Measurements from ENCODE around the gene OTUD3. TPM values are rescaled to one million over a fixed set of nuclear protein-coding genes. Genes with fewer than 3 reads are reported as not detected.
"Not testable (repeated sequence)": the region's sequence is repeated elsewhere in the genome, so short reads cannot be mapped to it uniquely, and the experiment has no call there.

The OTUD3 gene
- total and polyA plus RNA-seq, 12 donors, result 1.2 to 5.7 (median 3.9) TPM

DNA sequence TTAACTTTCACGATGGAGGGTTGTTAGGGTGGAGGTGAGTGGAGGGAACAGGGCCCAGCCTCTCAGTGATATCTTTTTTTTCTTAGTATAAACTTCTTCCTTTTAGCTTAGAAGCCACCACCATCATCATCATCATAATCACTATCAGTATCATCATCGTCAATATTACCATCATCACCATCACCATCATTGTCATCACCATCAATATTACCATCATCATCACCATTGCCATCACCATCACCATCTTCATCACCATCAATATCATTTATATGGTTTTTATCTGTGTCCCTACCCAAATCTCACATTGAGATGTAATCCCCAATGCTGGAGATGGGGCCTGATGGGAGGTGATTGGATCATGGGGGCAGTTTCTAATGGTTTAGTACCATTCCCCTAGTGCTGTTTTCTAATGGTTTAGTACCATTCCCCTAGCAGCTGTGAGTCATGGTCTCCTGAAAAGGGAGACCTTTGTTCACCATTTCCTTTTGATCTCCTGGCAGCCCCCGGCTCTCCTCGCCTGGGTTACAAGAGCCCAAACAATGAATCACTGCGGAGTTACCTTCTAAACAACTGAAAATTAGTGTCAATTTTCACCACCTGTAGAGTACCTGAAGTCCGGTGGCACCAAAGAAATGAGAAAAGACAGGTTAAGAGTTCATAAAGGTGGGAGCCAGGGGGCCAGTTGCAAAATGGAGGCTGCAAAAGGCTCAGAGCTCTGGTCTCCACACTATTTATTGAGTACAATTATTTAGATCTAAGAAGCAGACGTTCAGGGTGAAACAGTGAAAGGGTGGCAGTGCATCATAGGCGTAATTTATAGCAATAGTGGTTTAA, 44.3 kb downstream of the OTUD3 start:
- no peak overlapping the region for H3K4me3 ChIP-seq
- intact Hi-C loops (cut with DNase I), result loop anchor here in 2 of 10 donors (10.0 kb wide), 1 partner anchor 568 kb away; no protein-coding TSS in a partner anchor

DNA sequence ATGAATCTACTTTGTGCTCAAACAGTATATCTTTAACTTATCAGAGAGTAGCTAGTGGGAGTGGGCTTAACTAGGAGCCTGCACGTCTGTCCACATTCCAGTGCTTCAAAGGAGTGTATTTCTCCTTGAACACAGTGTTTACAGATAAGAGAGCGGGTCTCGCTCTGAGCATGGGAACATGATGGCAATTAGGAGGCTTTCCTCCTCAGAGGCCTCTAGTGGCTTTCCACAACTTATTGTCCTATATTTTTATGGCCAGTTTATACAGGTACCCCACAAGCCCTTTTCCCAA, 44.9 kb downstream of the OTUD3 start:
- intact Hi-C loops (cut with DNase I), result loop anchor here in 2 of 10 donors (10.0 kb wide), 1 partner anchor 568 kb away; no protein-coding TSS in a partner anchor
- H3K27ac ChIP-seq, DNase-seq, H3K4me1 ChIP-seq, ATAC-seq, H3K36me3 ChIP-seq, H3K4me3 ChIP-seq: not testable (repeated sequence)
- H3K9me3 ChIP-seq, result peaks cover 0 to 18% (median 0%) of the 10 kb centered on the region in 11 donors
- 49 to 52% methylated on average over 3 of the region's 3 CpGs for WGBS, 2 donors
- peaks cover 0 to 17% (median 0%) of the 10 kb centered on the region in 7 donors for H3K27me3 ChIP-seq

More for the DNA sequence above, 44.3 kb downstream of the OTUD3 start:
- ATAC-seq (no peak), DNase-seq (no peak)
- Histone ChIP-seq H3K36me3 (no peaks in the 10 kb centered on the region), H3K27ac (no peak overlapping the region), H3K9me3 (peaks cover 0 to 13% (median 0%) of the 10 kb centered on the region in 11 donors), H3K27me3 (peaks cover 0 to 17% (median 0%) of the 10 kb centered on the region in 7 donors), H3K4me1 (no peaks in the 10 kb centered on the region)
- WGBS, 2 donors, result 70 to 76% methylated on average over 8 of the region's 8 CpGs
- TF ChIP-seq, protein P1, sequence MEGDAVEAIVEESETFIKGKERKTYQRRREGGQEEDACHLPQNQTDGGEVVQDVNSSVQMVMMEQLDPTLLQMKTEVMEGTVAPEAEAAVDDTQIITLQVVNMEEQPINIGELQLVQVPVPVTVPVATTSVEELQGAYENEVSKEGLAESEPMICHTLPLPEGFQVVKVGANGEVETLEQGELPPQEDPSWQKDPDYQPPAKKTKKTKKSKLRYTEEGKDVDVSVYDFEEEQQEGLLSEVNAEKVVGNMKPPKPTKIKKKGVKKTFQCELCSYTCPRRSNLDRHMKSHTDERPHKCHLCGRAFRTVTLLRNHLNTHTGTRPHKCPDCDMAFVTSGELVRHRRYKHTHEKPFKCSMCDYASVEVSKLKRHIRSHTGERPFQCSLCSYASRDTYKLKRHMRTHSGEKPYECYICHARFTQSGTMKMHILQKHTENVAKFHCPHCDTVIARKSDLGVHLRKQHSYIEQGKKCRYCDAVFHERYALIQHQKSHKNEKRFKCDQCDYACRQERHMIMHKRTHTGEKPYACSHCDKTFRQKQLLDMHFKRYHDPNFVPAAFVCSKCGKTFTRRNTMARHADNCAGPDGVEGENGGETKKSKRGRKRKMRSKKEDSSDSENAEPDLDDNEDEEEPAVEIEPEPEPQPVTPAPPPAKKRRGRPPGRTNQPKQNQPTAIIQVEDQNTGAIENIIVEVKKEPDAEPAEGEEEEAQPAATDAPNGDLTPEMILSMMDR (IDR thresholded peaks at IDR 0.05), result no peak

GRCh38 chr1:19932866-19933265, 50.7 kb downstream of the OTUD3 start:
- H3K27me3 ChIP-seq, result no peaks in the 10 kb centered on the region
- intact Hi-C loops (cut with DNase I), result no loop called here
- TF ChIP-seq, protein P1 (IDR thresholded peaks at IDR 0.05), result no peak
- DNase-seq, result no peak
- H3K27ac ChIP-seq, result no peak overlapping the region
- peaks cover 0 to 31% (median 4%) of the 10 kb centered on the region in 11 donors for H3K9me3 ChIP-seq
- no peaks in the 10 kb centered on the region for H3K4me1 ChIP-seq
- no peak for ATAC-seq
- no peak overlapping the region for H3K4me3 ChIP-seq
- no peaks in the 10 kb centered on the region for H3K36me3 ChIP-seq
- 0 to 100% methylated on average over 1 of the region's 1 CpG for WGBS, 2 donors

DNA sequence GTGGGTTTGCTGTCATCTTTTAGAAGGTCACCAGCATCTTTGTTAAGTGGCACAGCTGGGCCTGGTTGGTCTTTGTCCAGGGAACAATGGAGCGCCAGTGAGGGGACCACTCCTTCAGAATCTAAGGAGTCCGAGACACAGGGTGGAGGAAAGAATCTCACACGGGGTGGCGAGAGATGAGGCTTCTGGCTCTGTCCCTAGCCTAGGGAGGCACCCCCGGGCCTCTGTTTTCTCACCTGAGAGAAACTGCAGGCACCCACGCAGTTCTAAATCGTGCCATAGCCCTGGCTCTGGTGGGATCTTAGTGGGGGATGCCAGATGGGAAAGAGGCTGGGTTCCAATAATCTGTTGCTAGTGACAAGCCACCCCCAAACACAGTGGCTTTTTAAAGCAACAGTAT, 52.1 kb downstream of the OTUD3 start:
- Histone ChIP-seq H3K36me3 (no peaks in the 10 kb centered on the region), H3K9me3 (peaks cover 0 to 31% (median 4%) of the 10 kb centered on the region in 11 donors), H3K4me1 (no peaks in the 10 kb centered on the region), H3K27ac (no peak overlapping the region), H3K4me3 (no peak overlapping the region), H3K27me3 (no peaks in the 10 kb centered on the region)
- no peak for ATAC-seq
- intact Hi-C loops (cut with DNase I), result no loop called here
- no peak for DNase-seq
- WGBS, 2 donors, result 81 to 86% methylated on average over 7 of the region's 7 CpGs
- TF ChIP-seq, protein P1 (IDR thresholded peaks at IDR 0.05), result no peak
